A549 (cell line): Measurements from ENCODE around the gene BCL2. TPM values are rescaled to one million over a fixed set of nuclear protein-coding genes. Genes with fewer than 3 reads are reported as not detected.

Source experiments
- ATAC-seq, 2 experiments: fragments of 200-7000 bp in 1 of 2; fragments of >200 bp in 1 of 2; cut with Nextera tagmentation in 1 of 2; cut with Tn5 transposase in 1 of 2; 3 replicates each; pipeline versions ENCODE4 v1.8.0 to v1.9.1; 2018 to 2020; ENCODE audit warnings: mild to moderate bottlenecking in 1 of 2, moderate library complexity in 1 of 2
- CTCF ChIA-PET: fragments of 300-600 bp; sonication (Branson Sonifier 250); formaldehyde crosslinking; extraction: SDS; loops from one replicate; lab custom pipeline; 2021; ENCODE audit warnings: antibody characterized with exemption, inconsistent platforms; lab: Yijun Ruan, JAX
- POLR2A ChIA-PET: fragments of 350-600 bp; formaldehyde crosslinking; extraction: SDS; loops from one replicate; lab custom pipeline; 2021; ENCODE audit warnings: antibody characterized with exemption, inconsistent platforms; lab: Yijun Ruan, JAX
- DNase-seq, 2 experiments: peaks; one replicate each; pipeline versions ENCODE4 v3.0.0 to v3.0.0-alpha.2; 2011 to 2016; ENCODE audit warnings: low read depth in 1 of 2, low spot score in 1 of 2
- FAIRE-seq: peaks from 2 replicates; lab custom pipeline; 2011; peaks lifted over from hg19 to GRCh38; lab: Jason Lieb, UNC
- H3K27ac ChIP-seq, 2 experiments: fragments of >200 bp; sonication (Bioruptor Twin); formaldehyde crosslinking; 3 replicates each; pipeline ENCODE4 v1.5.1; 2016 to 2017
- H3K4me1 ChIP-seq: fragments of >200 bp; sonication (Bioruptor Twin); formaldehyde crosslinking; 3 replicates; pipeline ENCODE4 v1.6.1; 2016
- H3K4me2 ChIP-seq: fragments of >200 bp; sonication (Bioruptor Twin); formaldehyde crosslinking; 3 replicates; pipeline ENCODE4 v1.6.1; 2016
- H3K4me3 ChIP-seq: fragments of >200 bp; sonication (Bioruptor Twin); formaldehyde crosslinking; 3 replicates; pipeline ENCODE4 v1.5.1; 2016
- H3K9me3 ChIP-seq: fragments of >200 bp; sonication (Bioruptor Twin); formaldehyde crosslinking; 3 replicates; pipeline ENCODE4 v1.6.1; 2016
- ATOH8 ChIP-seq: fragments of 250-450 bp; sonication (Bioruptor Pico); IDR thresholded peaks from 2 replicates; pipeline ENCODE4 v1.5.0; 2020; ENCODE audit warnings: low read depth, mild to moderate bottlenecking, moderate library complexity
- CBX2 ChIP-seq: fragments of 200-600 bp; sonication (generic); IDR thresholded peaks from 2 replicates; pipeline ENCODE4 v1.6.1; 2016; ENCODE audit warnings: low read depth, mild to moderate bottlenecking, borderline replicate concordance
- CTCF ChIP-seq: fragments of >200 bp; sonication (Bioruptor Twin); formaldehyde crosslinking; IDR thresholded peaks from 3 replicates; pipeline ENCODE4 v1.5.1; 2016
- EHF ChIP-seq: fragments of 250-450 bp; sonication (Bioruptor Pico); IDR thresholded peaks from 2 replicates; pipeline ENCODE4 v1.5.0; 2020; ENCODE audit warnings: mild to moderate bottlenecking
- ELK1 ChIP-seq: fragments of 150-350 bp; IDR thresholded peaks from 2 replicates; pipeline ENCODE4 v1.6.1; 2014; ENCODE audit warnings: low read depth, mild to moderate bottlenecking, low read length
- EP300 ChIP-seq, 2 experiments: fragments of >200 bp; sonication (Bioruptor Twin); formaldehyde crosslinking; IDR thresholded peaks; 2 replicates in 1 of 2; 3 replicates in 1 of 2; pipeline ENCODE4 v1.6.1; 2016 to 2017
- ESRRA ChIP-seq: fragments of 150-350 bp; IDR thresholded peaks from 2 replicates; pipeline ENCODE4 v1.6.1; 2014; ENCODE audit warnings: mild to moderate bottlenecking, low read length, borderline replicate concordance
- GATA3 ChIP-seq: IDR thresholded peaks from 2 replicates; pipeline ENCODE4 v1.6.1; 2012; ENCODE audit warnings: borderline replicate concordance
- HEYL ChIP-seq: fragments of 250-450 bp; sonication (Bioruptor Pico); IDR thresholded peaks from 2 replicates; pipeline ENCODE4 v1.8.0; 2021; ENCODE audit warnings: mild to moderate bottlenecking, moderate library complexity
- MAFK ChIP-seq: fragments of 450-650 bp; IDR thresholded peaks from 2 replicates; pipeline ENCODE4 v1.6.1; 2014; ENCODE audit not compliant: partially characterized antibody
- MAX ChIP-seq: IDR thresholded peaks from 2 replicates; pipeline ENCODE4 v1.6.1; 2012
- MAZ ChIP-seq: fragments of 150-350 bp; IDR thresholded peaks from 2 replicates; pipeline ENCODE4 v1.6.1; 2014; ENCODE audit warnings: antibody characterized with exemption, low read depth, low read length, borderline replicate concordance
- NPAS2 ChIP-seq: fragments of 250-450 bp; sonication (Bioruptor Pico); IDR thresholded peaks from 2 replicates; pipeline ENCODE4 v1.8.0; 2022; ENCODE audit warnings: mild to moderate bottlenecking, moderate library complexity, borderline replicate concordance
- RARB ChIP-seq: fragments of 250-450 bp; sonication (Bioruptor Pico); IDR thresholded peaks from 2 replicates; pipeline ENCODE4 v1.8.0; 2021; ENCODE audit warnings: mild to moderate bottlenecking, moderate library complexity
- RCOR1 ChIP-seq: fragments of 150-350 bp; IDR thresholded peaks from 2 replicates; pipeline ENCODE4 v1.6.1; 2014; ENCODE audit warnings: antibody characterized with exemption, low read length, low read depth
- SREBF2 ChIP-seq: fragments of 450-650 bp; IDR thresholded peaks from 2 replicates; pipeline ENCODE4 v1.6.1; 2014; ENCODE audit warnings: mild to moderate bottlenecking, moderate library complexity
- TFCP2L1 ChIP-seq: fragments of 250-450 bp; sonication (Bioruptor Pico); IDR thresholded peaks from 2 replicates; pipeline ENCODE4 v1.5.0; 2021; ENCODE audit warnings: mild to moderate bottlenecking
- USF2 ChIP-seq: fragments of 450-650 bp; IDR thresholded peaks from 2 replicates; pipeline ENCODE4 v1.6.1; 2014; ENCODE audit warnings: antibody characterized with exemption
- ZC3H11A ChIP-seq: fragments of 450-650 bp; IDR thresholded peaks from 2 replicates; pipeline ENCODE4 v1.6.1; 2014; ENCODE audit warnings: antibody characterized with exemption, mild to moderate bottlenecking
- WGBS: methylation state at CpG from one replicate; pipeline ENCODE4 v1.1.6; 2017; ENCODE audit errors: missing lambda C conversion rate; 5-methylcytosine and 5-hydroxymethylcytosine counted together
- polyA plus RNA-seq, 4 experiments: library from polyadenylated mRNA; depleted of rRNA in 3 of 4; stranded (reverse); fragments of >200 nt; fragmentation: RNase III in 1 of 4; extraction: RNeasy Plus Mini Kit Qiagen cat#74134 plus additional on column Dnase treatment in 1 of 4; gene quantifications; 2 replicates in 3 of 4; 3 replicates in 1 of 4; pipeline ENCODE4 v1.2.3, GENCODE V29; 2011 to 2017

The BCL2 gene
- polyA plus RNA-seq, 2 of the 4 experiments (the other 2 are of a cell fraction) = 0.50 to 0.61 TPM

GRCh38 chr18:63152791-63153190 is 166.8 kb downstream of the BCL2 start:
- 51% methylated on average over 7 of the region's 7 CpGs for WGBS
- no peak overlapping the region for H3K4me3 ChIP-seq
- H3K9me3 ChIP-seq = no peaks in the 10 kb centered on the region
- POLR2A ChIA-PET = interaction anchor here (0.6 kb wide), 1 partner anchor 19 kb away, joined by 3 read pairs; no protein-coding TSS in a partner anchor
- no peak overlapping the region for H3K4me2 ChIP-seq
- ATAC-seq = no peak
- no peak for TF ChIP-seq ELK1
- TF ChIP-seq ATOH8 (CRISPR knock-in tag) = no peak
- TF ChIP-seq MAZ = no peak
- no peak for TF ChIP-seq NPAS2 (CRISPR knock-in tag)
- no peak for TF ChIP-seq EHF (CRISPR knock-in tag)
- no peak for TF ChIP-seq CTCF
- no peak for TF ChIP-seq RARB
- TF ChIP-seq, all 56 proteins: peak for 0
- CTCF ChIA-PET = interaction anchor here (1.1 to 1.5 kb wide), 2 partner anchors 20 to 170 kb away, joined by 5 to 6 read pairs; no protein-coding TSS in a partner anchor
- DNase-seq = no peak
- FAIRE-seq = no peak
- Histone ChIP-seq H3K27ac (no peak overlapping the region), H3K4me1 (0 out of 3 replicates have a peak, but pooled peaks cover 4% of the 10 kb centered on the region)

- no peak overlapping the region for H3K4me2 ChIP-seq
- H3K4me3 ChIP-seq = no peak overlapping the region
- POLR2A ChIA-PET = no interaction called here
- WGBS = 7% methylated on average over 3 of the region's 3 CpGs
- no peak for FAIRE-seq
- no peaks in the 10 kb centered on the region for H3K9me3 ChIP-seq
- no peak for ATAC-seq
- TF ChIP-seq USF2 (no peak), MAFK (no peak), HEYL (CRISPR knock-in tag) (no peak), ESRRA (no peak), CBX2 (no peak), GATA3 (no peak), EP300 (IDR thresholded peaks at IDR 0.05) (no peak), RCOR1 (no peak), MAX (no peak)
- TF ChIP-seq, all 56 proteins: peak for 0
- CTCF ChIA-PET = interaction anchor here (1.5 kb wide), 1 partner anchor 171 kb away, joined by 6 read pairs; no protein-coding TSS in a partner anchor
- H3K4me1 ChIP-seq = 0 out of 3 replicates have a peak, but pooled peaks cover 4% of the 10 kb centered on the region
- no peak for DNase-seq
- no peak overlapping the region for H3K27ac ChIP-seq
Measured at GRCh38 chr18:63152096-63152495, 167.5 kb downstream of the BCL2 start.

GRCh38 chr18:63151539-63151938 is 168.0 kb downstream of the BCL2 start:
- Histone ChIP-seq H3K4me3 (no peak overlapping the region), H3K27ac (no peak overlapping the region), H3K4me1 (0 out of 3 replicates have a peak, but pooled peaks cover 4% of the 10 kb centered on the region), H3K9me3 (no peaks in the 10 kb centered on the region), H3K4me2 (no peak overlapping the region)
- ATAC-seq (no peak), DNase-seq (no peak), FAIRE-seq (no peak)
- WGBS = 27% methylated on average over 5 of the region's 5 CpGs
- ChIA-PET POLR2A (no interaction called here), CTCF (interaction anchor here (0.6 to 1.6 kb wide), 2 partner anchors 20 to 172 kb away, joined by 3 read pairs; no protein-coding TSS in a partner anchor)
- TF ChIP-seq EHF (CRISPR knock-in tag) = no peak
- no peak for TF ChIP-seq SREBF2
- no peak for TF ChIP-seq MAFK
- TF ChIP-seq RCOR1 = no peak
- no peak for TF ChIP-seq USF2
- no peak for TF ChIP-seq TFCP2L1
- TF ChIP-seq ZC3H11A = no peak
- TF ChIP-seq CTCF = no peak
